HG02885 (cell line): ENCODE measurements around the gene CD276.

Source experiments
- ATAC-seq: cut with Tn5 transposase; IDR thresholded peaks from one replicate; pipeline ENCODE4 v1.9.1; 2021; ENCODE audit warnings: mild to moderate bottlenecking; ENCODE audit not compliant: unreplicated experiment, poor library complexity

The CD276 gene

GRCh38 chr15:73744293-73744692 lies 60.1 kb downstream of the CD276 start:
- no peak for ATAC-seq

- no peak for ATAC-seq
These were observed 60.9 kb downstream of the CD276 start for GRCh38 chr15:73745073-73745472.

DNA sequence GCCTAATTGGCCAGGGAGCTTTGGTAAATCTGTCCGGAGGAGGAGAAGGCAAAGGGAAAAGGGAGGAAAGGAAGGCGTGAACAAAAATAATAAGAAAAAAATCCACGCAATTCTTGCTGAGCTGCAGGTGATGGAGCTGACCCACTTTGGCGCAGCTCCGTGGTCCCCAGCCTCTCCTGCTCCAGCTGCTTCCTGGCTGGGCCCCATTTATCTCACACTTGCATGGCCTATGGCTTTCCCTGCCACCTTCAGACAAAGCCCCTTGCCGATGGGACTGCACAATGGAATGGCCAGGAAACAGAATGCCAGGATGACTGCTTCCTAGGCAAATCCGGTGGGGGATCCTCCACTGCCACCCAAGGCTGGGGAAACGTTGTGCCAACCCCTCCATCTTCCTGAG lies 62.1 kb downstream of the CD276 start:
- ATAC-seq: no peak

GRCh38 chr15:73746883-73747282 lies 62.7 kb downstream of the CD276 start:
- no peak for ATAC-seq

DNA sequence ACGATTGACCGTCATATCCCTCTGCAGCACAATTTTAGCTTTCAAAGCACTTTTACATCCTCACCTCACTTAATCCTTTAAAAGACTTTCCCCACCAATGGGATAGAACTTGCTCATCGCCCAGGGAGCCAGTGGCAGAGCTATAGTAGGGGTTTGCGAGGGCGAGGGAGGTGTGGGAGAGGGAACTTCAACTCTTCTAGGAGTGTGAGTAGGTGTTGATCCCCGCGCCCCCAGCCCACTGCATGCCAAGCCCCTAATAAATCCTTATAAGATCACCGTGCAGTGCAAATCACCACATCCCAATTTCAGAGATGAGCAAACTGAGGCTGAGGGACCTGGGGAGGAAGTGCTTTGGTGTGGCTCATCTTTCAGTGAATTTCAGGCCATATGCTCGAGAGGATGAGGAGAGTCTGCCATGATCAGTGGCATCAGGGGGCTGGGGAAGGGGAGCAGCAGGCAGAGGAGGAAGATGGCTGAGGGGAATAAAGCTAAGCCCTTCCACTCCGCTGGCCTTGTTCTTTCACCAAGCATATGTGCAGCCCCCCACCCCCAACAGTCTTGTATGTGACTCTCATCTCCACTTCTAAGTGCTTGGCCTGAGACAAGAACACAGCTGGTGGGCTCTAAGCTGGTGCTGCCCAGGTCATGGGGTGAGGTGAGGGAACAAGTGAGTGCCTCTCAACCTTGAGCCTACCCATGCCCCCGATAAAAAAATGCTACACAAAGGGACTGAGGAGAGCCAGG lies 63.8 kb downstream of the CD276 start:
- no peak for ATAC-seq

DNA sequence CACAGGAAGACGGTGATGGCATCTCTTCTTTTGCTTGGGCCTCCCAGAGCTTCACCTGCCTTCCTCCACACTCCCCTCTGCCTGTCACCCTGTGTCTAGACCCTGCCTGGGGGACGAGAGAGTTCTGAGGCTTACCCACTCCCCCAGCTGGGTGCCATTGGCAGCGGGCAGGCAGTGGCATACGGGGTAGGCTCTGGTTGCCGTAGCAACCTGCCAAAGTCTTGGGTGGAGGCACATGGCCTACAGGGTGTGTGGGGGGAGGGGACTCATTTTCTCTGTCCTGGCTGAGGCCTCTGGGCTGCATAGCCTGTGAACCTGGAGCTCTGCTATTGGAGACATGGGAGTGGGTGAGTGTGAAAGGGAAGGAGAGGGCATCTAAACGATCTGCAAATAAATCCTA lies 64.5 kb downstream of the CD276 start:
- no peak for ATAC-seq

DNA sequence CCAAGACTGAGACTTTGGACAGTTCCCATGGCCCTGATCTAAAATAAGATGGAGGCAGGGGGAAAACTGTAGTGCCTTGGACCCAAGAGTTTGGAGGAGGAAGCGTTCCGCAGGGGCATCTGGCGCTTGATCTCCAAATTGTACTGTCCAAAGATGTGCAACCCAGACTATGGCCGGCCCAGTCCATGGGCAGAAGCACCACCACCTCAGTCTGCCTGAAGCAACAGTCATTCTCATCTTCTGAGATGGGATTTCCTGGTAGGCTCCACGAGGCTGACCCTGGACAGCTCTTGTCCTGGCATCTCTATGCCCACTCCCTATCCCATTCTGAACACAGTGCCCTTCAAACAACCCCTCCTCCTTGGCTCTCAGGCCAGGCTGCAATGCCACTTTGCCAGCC lies 65.3 kb downstream of the CD276 start:
- no peak for ATAC-seq

GRCh38 chr15:73749971-73750370 lies 65.8 kb downstream of the CD276 start:
- no peak for ATAC-seq

GRCh38 chr15:73750438-73750837 lies 66.3 kb downstream of the CD276 start:
- no peak for ATAC-seq

DNA sequence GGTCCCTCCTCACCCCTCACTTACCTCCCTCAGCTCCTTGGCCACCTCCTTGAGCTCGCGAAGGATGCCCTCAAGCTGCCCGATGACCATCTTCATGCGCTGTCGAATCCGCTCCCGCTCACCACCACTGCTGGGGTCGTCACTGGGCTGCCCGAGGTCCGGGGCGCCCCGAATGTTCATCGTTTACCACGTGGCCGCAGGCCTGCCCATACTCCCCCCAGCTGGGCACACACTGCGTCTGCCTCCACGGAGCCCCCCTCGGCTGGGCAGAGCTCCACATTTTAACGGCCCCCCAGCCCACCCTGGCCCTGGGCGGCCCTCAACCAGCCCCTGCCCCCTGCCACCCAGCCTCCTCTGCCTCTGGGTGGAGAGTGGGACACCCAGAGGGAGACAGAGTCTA lies 66.8 kb downstream of the CD276 start:
- ATAC-seq: no peak

DNA sequence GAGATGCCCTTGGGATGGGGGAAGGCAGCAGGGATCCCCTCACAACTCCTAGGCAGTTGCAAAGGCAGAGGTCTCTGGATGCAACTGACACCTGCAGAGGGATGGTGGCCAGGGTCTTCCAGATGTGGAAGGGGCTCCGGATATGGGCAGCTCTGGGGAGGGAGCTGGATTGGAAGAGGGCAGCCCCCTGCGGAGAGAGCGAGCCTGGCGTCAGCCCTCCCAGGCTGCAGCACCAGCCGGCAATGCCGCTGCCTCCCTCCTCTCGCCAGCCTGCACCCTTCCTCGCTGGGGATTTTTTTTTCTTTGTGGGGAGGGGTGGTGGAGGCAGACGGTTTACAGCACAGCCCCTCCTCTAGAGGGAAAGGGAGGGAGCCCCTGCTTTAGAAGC lies 67.3 kb downstream of the CD276 start:
- no peak for ATAC-seq

DNA sequence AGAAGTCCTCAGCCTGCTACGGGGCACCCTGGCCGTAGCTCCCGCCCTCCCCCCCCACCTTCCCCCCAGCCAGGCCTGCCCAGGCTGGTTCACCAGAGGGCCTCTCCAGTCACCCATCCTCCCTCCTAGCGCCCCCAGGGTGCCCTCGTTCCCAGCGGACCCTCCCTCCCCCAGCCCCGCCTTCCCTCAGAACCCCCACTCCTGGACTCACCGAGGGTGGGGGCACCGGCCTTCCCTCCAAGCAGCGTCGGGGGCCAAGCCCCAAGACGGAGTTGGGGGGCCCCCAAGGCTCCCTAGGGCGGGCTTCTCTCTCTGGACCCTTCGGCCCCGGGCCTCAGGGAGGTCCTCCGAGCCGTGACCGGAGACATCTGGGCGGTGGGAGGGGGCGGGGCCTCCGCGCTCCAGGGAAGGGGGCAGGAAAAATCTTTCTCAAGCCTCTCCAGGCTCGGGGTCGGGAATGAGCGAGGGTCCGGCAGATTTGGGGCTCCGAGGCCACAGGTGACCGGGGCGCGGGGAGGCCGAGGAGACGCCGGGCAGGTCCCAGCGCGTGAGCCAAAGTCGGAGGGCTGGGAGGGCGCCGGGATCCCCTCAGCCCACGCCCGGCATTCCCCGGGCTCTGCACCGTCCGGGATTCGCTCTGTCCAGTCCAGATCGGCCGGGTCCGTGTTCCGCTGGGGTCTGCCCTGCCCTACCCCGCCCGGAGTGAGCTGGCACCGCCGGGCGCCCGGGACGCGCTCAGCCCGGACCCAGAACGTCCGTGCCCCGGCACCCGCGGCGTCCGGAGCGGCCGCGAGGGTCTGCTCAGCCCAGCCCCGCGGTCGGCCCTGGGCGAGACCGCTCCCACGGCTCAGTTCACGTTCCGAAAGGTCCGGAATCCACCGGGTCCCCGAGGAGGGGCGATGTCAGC lies 68.0 kb downstream of the CD276 start:
- no peak for ATAC-seq

GRCh38 chr15:73752806-73753193 lies 68.6 kb downstream of the CD276 start:
- no peak for ATAC-seq

GRCh38 chr15:73753250-73754130 lies 69.3 kb downstream of the CD276 start, which contains the start of gene INSYN1:
Gene INSYN1 (minus strand): TSS chr15:73753351. CDS start chr15:73751130, 2,221 bp downstream.
- no peak for ATAC-seq

GRCh38 chr15:73754461-73754860 lies 70.3 kb downstream of the CD276 start:
- ATAC-seq: no peak

DNA sequence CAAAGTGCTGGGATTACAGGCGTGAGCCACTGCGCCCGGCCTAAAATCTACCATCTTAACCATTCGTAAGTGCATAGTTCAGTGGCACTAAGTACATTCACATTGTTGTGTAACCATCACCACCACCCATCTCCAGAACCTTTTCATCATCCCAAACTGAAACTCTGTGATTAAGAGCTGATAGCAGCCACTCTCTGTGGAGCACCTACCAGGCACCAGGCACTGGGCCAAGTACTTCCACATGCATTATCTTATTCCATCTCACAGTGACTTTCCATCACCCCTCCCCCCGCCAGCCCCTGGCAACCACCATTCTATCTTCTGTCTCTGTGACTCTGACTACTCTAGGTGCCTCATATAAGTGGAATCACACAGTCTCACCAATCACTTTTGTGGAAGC lies 71.3 kb downstream of the CD276 start:
- no peak for ATAC-seq

DNA sequence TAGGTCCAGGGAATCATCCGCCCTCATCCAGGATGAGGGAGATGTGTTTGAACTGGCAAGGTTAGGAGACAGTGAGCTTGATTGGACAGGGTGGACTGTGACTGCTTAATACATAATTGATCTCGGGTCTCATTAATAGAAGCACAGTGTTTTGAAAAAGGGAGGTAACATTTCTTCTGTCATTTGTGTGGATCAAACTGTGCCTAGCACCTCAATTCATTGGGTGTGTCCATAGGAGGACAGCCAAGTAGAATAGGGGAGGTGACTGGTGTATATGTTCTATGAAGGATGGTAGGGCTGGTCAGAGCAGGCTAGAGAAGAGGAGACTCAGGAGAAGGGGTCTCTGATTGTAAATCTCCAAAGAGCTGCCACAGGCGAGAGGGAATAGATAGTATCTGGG lies 71.8 kb downstream of the CD276 start:
- ATAC-seq: no peak

DNA sequence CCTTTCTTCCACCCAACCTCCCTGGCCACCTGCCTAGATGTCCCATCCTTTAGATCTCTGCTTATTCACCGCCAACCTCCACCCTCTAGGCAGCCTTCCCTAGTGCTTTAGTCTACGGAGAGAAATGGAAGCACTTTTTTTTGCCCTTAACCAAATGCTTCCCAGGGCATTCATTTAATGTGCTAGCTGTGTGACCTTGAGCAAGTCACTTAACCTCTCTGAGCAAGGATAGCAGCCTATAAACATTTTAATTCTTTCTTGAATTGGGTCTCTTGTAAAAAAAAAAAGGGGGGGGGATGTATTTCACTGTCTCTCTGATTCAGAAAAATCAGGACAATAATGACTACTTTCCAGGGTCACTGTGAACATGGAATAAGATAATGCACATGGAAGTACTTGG lies 72.2 kb downstream of the CD276 start:
- ATAC-seq: no peak

- no peak for ATAC-seq
These were observed 72.8 kb downstream of the CD276 start for GRCh38 chr15:73756947-73757513.

- no peak for ATAC-seq
These were observed 73.4 kb downstream of the CD276 start for GRCh38 chr15:73757571-73757970.
